Psoas muscle (tissue), 8 donors: ENCODE measurements around the gene CIDEB. TPM values are rescaled to one million over a fixed set of nuclear protein-coding genes. Genes with fewer than 3 reads are reported as not detected.

Source experiments
- ATAC-seq, 4 donors: fragments of 200-7000 bp; cut with Tn5 transposase; one replicate each; pipeline ENCODE4 v1.9.1; 2020; ENCODE audit warnings: moderate library complexity in 3 of 4, mild to moderate bottlenecking in 2 of 4
- DNase-seq, 2 donors: peaks; one replicate each; pipeline ENCODE4 v3.0.0-alpha.2; 2020
- H3K27ac ChIP-seq: fragments of 200-600 bp; one replicate; pipeline ENCODE4 v1.8.0; 2022
- H3K27me3 ChIP-seq, 3 donors: fragments of 200-600 bp in 1 of 3; one replicate each; pipeline versions ENCODE4 v1.6.1 to v1.8.0; 2013 to 2022; ENCODE audit warnings: low read length in 2 of 3, mild to moderate bottlenecking in 2 of 3, moderate library complexity in 1 of 3; ENCODE audit not compliant: insufficient read depth in 3 of 3
- H3K36me3 ChIP-seq, 2 donors: fragments of 200-600 bp in 1 of 2; one replicate each; pipeline versions ENCODE4 v1.6.1 to v1.8.0; 2013 to 2022; ENCODE audit warnings: low read depth in 1 of 2, mild to moderate bottlenecking in 1 of 2, moderate library complexity in 1 of 2; ENCODE audit not compliant: insufficient read depth in 1 of 2
- H3K4me1 ChIP-seq: fragments of 200-600 bp; one replicate; pipeline ENCODE4 v1.8.0; 2022
- H3K4me3 ChIP-seq: fragments of 200-600 bp; one replicate; pipeline ENCODE4 v1.8.0; 2022; ENCODE audit warnings: mild to moderate bottlenecking
- H3K9me3 ChIP-seq: fragments of 200-600 bp; one replicate; pipeline ENCODE4 v1.8.0; 2022
- whole genome bisulfite sequencing, 3 donors: extraction: QIAGEN DNeasy Blood & Tissue Kit; methylation state at CpG; one replicate each; pipeline versions ENCODE4 v1.1.6 to v1.1.7; 2013; 5-methylcytosine and 5-hydroxymethylcytosine counted together
- intact Hi-C, 2 donors: fragments of 100-400 bp; cut with DNase I; formaldehyde crosslinking; loops; one replicate each; pipeline versions ENCODE4 v1.11.0 to v1.14.2; 2022
- polyA plus RNA-seq, 3 donors: library from polyadenylated mRNA; stranded (reverse); fragments of 200-250 nt; gene quantifications; one replicate each; pipeline ENCODE4 v1.2.3, GENCODE V29; 2013
- total RNA-seq, 4 donors: library from RNA; stranded (reverse); fragmentation: NEBNext Ultra II Directional in 2 of 4; extraction: Animal tissue kit (Norgen Biotek cat#: 25700) in 2 of 4; gene quantifications; one replicate each; pipeline versions ENCODE4 v1.2.1 to v1.2.4, GENCODE V29; 2021 to 2023
- TF ChIP-seq, protein P1 (sequence below): fragments of 200-600 bp; IDR thresholded peaks from one replicate; pipeline ENCODE4 v1.8.0; 2022; ENCODE audit warnings: antibody characterized with exemption
- donor health status: healthy with polysubstance abuse.
- donor health status: DM: no; HTN: no; CAD: no; lungs with moderate emphysema.
- donor health status: Bipolar disorder and iron deficiency.
- donor health status: healthy.
- donor health status: DM: yes; HTN: yes; CAD: no.
- donor health status: DM: no; HTN: no; CAD: no.
- donor health status: DM: no; HTN: no; CAD: no.
- donor health status: DM: yes; HTN: yes; CAD: no.

CIDEB gene
- total and polyA plus RNA-seq, 7 donors = 0.95 to 2.5 (median 1.7) TPM

DNA sequence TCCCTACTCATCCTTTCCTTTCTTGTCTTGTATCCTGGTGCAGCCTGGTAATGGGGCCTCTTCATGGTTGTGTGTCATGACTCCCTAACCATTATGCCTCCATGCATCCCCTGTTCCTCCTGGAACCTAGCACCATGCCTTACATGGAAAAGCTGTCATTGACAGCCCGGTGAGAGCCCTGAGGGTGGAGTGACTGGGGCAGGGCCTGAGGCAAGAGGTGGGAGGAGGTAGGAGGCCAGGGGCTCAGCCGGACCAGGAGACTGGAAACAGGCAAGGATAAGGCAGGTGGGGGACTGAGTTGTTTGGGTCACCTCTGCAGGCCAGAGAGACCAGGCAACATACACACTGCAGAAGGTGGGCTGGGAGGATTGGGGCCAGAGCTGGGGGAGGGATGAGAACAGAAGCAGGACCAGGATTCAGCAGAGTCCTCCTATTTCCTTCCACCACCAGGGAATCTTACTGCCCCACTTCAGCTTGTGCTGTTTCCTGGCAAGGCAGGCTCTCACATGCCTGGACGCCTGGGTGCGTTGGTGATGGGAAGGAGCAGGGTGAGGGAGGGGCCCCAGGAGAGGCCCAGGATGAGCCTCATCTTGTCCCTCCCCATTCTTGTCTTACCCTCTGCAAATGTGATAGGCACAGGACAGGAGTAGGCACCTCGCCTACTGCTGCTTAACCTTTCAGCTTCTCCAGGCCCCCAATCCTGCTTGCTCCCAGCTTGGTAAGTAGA lies 1.9 kb upstream of the CIDEB start, which contains the start of gene LTB4R2:
Gene LTB4R2 (plus strand): TSS at position 603 of the 727 bp plus-strand sequence. CDS start 525 bp downstream, outside the sequence.
- peaks cover 0 to 34% of the 10 kb centered on the region in 2 donors for H3K36me3 ChIP-seq
- peaks cover 13% of the 10 kb centered on the region for H3K4me1 ChIP-seq
- H3K9me3 ChIP-seq = no peaks in the 10 kb centered on the region
- 69 to 80% (median 75%) methylated on average over 5 of the region's 5 CpGs for WGBS, 3 donors
- intact Hi-C loops = loop anchor here in 1 of 2 donors (5.0 kb wide), 1 partner anchor 252 kb away; no protein-coding TSS in a partner anchor
- H3K27ac ChIP-seq = peak within 1 kb of the TSS; percentile 79
- ATAC-seq (no peak), DNase-seq (no peak)
- H3K27me3 ChIP-seq = no peaks in the 10 kb centered on the region
- peak within 1 kb of the TSS; percentile 68 for H3K4me3 ChIP-seq
- TF ChIP-seq, protein P1, sequence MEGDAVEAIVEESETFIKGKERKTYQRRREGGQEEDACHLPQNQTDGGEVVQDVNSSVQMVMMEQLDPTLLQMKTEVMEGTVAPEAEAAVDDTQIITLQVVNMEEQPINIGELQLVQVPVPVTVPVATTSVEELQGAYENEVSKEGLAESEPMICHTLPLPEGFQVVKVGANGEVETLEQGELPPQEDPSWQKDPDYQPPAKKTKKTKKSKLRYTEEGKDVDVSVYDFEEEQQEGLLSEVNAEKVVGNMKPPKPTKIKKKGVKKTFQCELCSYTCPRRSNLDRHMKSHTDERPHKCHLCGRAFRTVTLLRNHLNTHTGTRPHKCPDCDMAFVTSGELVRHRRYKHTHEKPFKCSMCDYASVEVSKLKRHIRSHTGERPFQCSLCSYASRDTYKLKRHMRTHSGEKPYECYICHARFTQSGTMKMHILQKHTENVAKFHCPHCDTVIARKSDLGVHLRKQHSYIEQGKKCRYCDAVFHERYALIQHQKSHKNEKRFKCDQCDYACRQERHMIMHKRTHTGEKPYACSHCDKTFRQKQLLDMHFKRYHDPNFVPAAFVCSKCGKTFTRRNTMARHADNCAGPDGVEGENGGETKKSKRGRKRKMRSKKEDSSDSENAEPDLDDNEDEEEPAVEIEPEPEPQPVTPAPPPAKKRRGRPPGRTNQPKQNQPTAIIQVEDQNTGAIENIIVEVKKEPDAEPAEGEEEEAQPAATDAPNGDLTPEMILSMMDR = no peak

DNA sequence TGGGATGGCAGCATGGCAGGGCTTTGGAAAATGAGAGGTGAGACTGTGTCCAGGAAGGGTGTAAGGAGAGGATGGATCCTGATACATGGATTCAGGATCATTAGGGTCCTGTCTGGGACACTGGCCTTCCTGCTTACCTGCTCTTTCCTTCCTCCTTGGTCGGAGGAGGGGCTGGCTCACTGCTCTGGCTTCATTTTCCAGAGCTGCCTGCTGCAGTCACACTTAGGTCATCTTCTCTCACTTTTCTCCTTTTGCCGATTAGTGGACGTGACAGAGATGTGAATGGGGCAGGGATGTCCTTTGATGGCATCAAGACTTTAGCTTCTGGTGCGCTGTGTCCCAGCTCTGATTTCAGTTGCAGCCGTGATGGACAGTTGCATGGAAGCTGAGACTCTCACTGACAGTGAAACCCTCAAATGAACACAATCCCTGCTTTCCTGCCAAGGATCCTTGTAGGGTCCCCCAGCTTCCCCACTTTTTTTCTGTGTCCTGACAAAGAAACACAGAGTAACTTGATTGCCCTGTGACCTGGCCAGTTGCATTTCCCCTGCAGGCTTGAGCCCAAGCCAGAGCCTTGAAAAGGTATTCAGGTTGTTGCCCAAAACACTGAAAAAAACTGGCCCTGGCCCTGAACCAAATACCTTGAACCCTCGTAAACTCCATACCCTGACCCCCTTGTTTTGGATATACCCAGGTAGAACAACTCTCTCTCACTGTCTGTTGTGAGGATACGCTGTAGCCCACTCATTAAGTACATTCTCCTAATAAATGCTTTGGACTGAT lies 756 bp upstream of the CIDEB start:
- peaks cover 13% of the 10 kb centered on the region for H3K4me1 ChIP-seq
- H3K36me3 ChIP-seq = peaks cover 0 to 46% of the 10 kb centered on the region in 2 donors

DNA sequence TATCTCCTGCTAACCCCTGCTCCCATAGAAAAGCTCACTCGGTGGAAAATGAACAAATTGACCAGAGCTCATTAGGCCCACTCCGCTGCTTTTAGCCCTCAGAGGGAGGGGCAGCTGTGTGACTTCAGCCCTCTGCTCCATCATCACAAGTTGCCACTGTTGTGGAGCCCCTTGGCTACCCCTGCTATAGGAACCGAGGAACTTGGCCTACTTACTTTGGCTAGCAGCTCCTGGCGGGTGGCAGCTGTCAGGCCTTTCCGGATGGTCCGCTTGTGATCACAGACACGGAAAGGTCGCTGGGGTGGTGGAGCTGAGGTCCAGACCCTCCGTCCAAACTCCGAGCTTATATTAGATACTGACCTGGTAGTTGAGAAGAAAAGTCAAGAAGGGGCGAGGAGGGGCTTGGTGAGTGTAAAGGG lies 612 bp downstream of the CIDEB start:
- WGBS, 3 donors = 73 to 82% (median 76%) methylated on average over 11 of the region's 11 CpGs
- Histone ChIP-seq H3K4me3 (no peak overlapping the region), H3K27ac (no peak overlapping the region), H3K9me3 (no peaks in the 10 kb centered on the region), H3K36me3 (peaks cover 0 to 60% of the 10 kb centered on the region in 2 donors), H3K4me1 (peaks cover 13% of the 10 kb centered on the region), H3K27me3 (no peaks in the 10 kb centered on the region)
- intact Hi-C loops = loop anchor here in 1 of 2 donors (5.0 kb wide), 1 partner anchor 250 kb away; no protein-coding TSS in a partner anchor
- DNase-seq (no peak), ATAC-seq (no peak)
- TF ChIP-seq, protein P1 = no peak

More for the DNA sequence above, 756 bp upstream of the CIDEB start:
- 78 to 94% (median 80%) methylated on average over 6 to 7 of the region's 7 CpGs for WGBS, 3 donors
- Histone ChIP-seq H3K4me3 (no peak overlapping the region), H3K27ac (no peak overlapping the region), H3K9me3 (no peaks in the 10 kb centered on the region), H3K27me3 (no peaks in the 10 kb centered on the region)
- no peak for DNase-seq
- ATAC-seq = no peak
- intact Hi-C loops = loop anchor here in 1 of 2 donors (5.0 kb wide), 1 partner anchor 251 kb away; no protein-coding TSS in a partner anchor
- TF ChIP-seq, protein P1 = peak; percentile 17

DNA sequence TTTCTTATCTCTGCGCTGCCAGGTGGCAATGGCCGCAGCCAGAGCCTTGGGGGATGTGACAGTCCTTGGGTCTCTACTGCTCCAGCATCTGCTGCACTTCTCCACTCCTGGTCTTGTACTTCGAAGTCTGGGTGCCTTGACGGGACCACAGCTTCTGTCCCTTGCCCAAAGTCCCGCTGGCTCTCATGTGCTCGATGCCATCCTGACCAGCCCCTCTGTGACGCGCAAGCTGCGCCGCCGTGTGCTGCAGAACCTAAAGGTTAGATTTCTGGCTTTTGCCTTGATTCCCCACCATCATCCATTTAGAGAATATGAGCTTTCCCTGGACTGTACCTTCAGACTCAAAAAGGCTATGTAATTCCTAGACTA lies 3.8 kb downstream of the CIDEB start:
- Histone ChIP-seq H3K27me3 (no peaks in the 10 kb centered on the region), H3K4me1 (peaks cover 14% of the 10 kb centered on the region), H3K36me3 (peaks cover 0 to 74% of the 10 kb centered on the region in 2 donors), H3K9me3 (no peaks in the 10 kb centered on the region), H3K4me3 (no peak overlapping the region), H3K27ac (no peak overlapping the region)
- ATAC-seq = no peak
- DNase-seq = no peak
- intact Hi-C loops = no loop called here
- TF ChIP-seq, protein P1 = no peak
- WGBS, 3 donors = 96 to 97% (median 97%) methylated on average over 10 to 11 of the region's 11 CpGs
